GM10266 (cell line): ENCODE data around the gene C1orf50.

ENCODE experiments used
- DNase-seq: peaks from one replicate; pipeline ENCODE4 v3.0.0; 2012; ENCODE audit errors: extremely low spot score
- CTCF ChIP-seq: IDR thresholded peaks from 2 replicates; pipeline ENCODE4 v1.5.1; 2012; ENCODE audit warnings: mild to moderate bottlenecking, low read depth; ENCODE audit not compliant: control insufficient read depth, insufficient read depth; ENCODE audit errors: missing control alignments

The C1orf50 gene

GRCh38 chr1:42817976-42818375 lies 50.9 kb downstream of the C1orf50 start:
- DNase-seq, result no peak
- TF ChIP-seq CTCF, result no peak

DNA sequence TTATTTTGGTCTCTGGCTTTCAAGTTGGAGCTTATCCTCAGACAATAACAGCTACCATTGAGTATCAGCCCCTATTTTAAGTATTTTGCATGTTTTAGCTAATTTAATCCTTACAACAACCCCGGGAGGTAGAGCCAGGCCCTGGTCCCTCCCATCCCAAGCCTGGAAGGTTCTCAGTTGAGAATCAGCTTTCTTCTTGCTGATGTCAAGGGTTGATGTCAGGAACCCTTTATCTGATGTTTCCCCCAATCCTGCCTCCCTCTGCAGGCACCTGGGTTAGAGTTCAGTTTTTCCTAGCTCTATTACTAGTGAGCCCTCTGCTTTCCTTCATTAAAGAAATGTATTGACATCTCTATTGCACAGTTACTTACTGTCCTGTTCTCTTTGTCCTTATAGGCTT lies 53.8 kb downstream of the C1orf50 start:
- DNase-seq, result no peak
- no peak for TF ChIP-seq CTCF

GRCh38 chr1:42821690-42822089 lies 54.6 kb downstream of the C1orf50 start:
- TF ChIP-seq CTCF, result no peak
- no peak for DNase-seq

GRCh38 chr1:42822800-42823392 lies 55.8 kb downstream of the C1orf50 start:
- DNase-seq, result no peak
- no peak for TF ChIP-seq CTCF

GRCh38 chr1:42824481-42825035 lies 57.5 kb downstream of the C1orf50 start:
- DNase-seq, result no peak
- no peak for TF ChIP-seq CTCF

DNA sequence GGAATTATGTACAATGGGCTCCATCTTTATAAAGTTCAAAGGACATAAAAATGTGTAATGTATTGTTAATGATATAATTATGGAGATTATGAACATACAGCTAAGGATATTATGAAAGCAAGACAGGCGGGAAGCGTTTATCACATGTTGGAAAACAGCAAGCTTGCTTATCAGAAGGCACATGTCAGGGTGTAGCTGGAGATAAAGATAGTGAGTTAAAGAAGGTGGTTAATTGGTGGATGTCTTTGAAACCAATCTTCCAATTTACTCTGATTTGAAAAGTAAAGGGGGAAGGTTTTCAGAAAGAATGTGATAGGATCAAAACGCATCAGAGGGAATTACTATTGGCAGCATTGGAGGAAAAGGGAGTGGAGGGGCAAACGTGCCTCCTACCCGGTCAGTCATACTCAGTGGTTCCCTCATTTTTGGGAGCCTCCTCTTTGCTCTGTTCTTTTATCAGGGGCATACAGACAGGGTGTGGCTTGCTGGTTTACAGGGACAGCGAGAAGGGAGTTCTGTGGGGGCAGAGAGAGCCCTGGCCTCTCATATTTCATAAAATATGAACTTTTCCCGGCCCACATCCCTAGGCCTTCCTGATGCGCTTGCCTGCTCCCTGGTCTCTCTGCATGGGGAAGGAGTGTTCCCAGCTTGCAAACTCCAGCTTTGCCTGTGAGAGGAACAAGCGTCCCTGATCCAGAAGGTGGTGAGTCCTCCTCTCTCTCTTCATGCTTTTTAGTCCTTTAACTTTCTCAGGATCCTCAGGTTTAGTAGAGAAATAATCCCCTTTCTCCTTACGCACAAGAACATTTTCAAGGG lies 58.2 kb downstream of the C1orf50 start:
- no peak for DNase-seq
- no peak for TF ChIP-seq CTCF
